KOPT-K1 (cell line): ENCODE measurements around the gene SYVN1.

Experiments
- H3K27ac ChIP-seq: fragments of 200-600 bp; sonication (generic); 2 replicates; pipeline ENCODE4 v1.5.1; 2016; ENCODE audit warnings: antibody characterized with exemption, mild to moderate bottlenecking, low read depth, low read length; ENCODE audit not compliant: poor library complexity, severe bottlenecking
- H3K36me3 ChIP-seq: fragments of 200-600 bp; sonication (generic); 2 replicates; pipeline ENCODE4 v1.5.1; 2017; ENCODE audit warnings: antibody characterized with exemption, mild to moderate bottlenecking, low read length, moderate library complexity; ENCODE audit not compliant: insufficient read depth
- H3K9me3 ChIP-seq: fragments of 200-600 bp; sonication (generic); 2 replicates; pipeline ENCODE4 v1.5.1; 2017; ENCODE audit warnings: antibody characterized with exemption, low read length, mild to moderate bottlenecking; ENCODE audit not compliant: insufficient read depth, poor library complexity, severe bottlenecking

The SYVN1 gene

DNA sequence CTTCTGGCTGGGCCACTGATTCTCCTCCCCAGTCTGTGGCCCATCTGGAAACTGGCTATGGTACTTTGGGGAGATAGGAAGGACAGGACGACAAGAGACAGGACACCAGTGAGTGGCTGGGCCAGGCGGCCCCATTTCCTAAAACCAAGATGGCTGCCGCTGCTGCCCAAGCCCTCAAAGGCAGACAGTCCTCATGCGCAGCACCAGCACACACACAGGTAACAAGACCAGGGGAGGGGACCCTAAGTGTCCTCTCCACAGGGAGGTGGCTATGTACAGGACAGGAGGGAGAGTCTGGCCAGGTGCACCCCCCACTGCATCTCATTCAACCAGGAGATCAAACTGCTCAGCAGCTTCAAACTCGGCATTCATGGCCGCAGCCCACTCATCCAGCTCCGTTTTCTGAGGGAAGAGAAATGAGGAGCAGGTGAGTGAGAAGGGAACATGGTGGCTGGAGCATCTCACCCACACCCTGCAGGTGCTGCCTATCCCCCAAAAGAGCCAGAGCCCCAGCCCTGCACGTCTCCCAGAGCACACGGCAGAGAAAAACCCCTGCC is 55.5 kb downstream of the SYVN1 start:
- Histone ChIP-seq H3K27ac (no peak overlapping the region), H3K9me3 (no peaks in the 10 kb centered on the region), H3K36me3 (peaks cover 80% of the 10 kb centered on the region)

DNA sequence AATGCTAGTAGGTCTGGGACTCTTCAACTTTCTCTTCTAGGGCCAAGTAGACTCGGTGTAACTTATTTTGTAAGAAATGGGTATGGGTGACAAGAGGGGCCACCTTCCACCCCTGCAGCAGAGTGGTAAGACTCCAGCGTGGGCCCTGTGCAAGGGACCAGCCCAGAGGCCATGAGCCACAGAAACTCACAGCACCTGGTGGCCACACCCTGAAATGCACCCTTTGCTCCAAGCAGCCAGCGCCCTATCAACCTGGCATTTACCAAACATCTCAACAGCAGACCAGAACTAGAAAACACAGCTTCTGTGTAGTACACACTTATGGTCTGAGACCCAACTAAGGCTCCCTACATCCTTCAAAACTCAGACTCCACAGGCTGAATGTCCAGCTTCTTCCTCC is 56.2 kb downstream of the SYVN1 start:
- Histone ChIP-seq H3K27ac (no peak overlapping the region), H3K9me3 (no peaks in the 10 kb centered on the region), H3K36me3 (peaks cover 80% of the 10 kb centered on the region)

DNA sequence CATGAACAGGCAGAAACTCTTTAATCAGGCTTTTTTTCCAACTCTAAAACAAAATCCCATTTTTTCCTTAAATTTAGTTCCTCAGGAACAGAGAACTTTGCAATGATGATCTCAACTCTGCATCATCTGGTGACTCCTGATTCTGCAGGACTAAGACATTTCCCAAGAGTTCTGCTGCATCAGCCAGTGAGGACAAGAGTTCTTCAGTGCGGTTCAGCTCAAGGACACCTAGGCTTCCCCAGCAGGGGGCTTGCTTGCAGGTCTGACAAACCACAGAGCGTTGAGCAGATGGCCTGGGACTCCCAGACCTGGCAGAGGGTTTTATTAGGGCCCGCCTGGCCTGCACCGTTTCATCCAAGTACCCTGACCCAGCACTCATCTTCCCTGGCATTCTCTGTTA is 56.9 kb downstream of the SYVN1 start:
- H3K36me3 ChIP-seq: peaks cover 74% of the 10 kb centered on the region
- H3K9me3 ChIP-seq: no peaks in the 10 kb centered on the region
- no peak overlapping the region for H3K27ac ChIP-seq
